Renal cortical epithelial cell (primary cell): ENCODE results near the gene EXD2. TPM values are rescaled to one million over a fixed set of nuclear protein-coding genes. Genes with fewer than 3 reads are reported as not detected.
"Not testable (repeated sequence)": the region's sequence is repeated elsewhere in the genome, so short reads cannot be mapped to it uniquely, and the experiment has no call there.

ENCODE experiments used
- DNase-seq: peaks from one replicate; pipeline ENCODE4 v3.0.0-alpha.2; 2011; ENCODE audit warnings: low read depth
- total RNA-seq: library from RNA; depleted of rRNA; stranded (reverse); fragments of >200 nt; gene quantifications from 2 replicates; pipeline ENCODE4 v1.2.3, GENCODE V29; 2014

The EXD2 gene, protein sequence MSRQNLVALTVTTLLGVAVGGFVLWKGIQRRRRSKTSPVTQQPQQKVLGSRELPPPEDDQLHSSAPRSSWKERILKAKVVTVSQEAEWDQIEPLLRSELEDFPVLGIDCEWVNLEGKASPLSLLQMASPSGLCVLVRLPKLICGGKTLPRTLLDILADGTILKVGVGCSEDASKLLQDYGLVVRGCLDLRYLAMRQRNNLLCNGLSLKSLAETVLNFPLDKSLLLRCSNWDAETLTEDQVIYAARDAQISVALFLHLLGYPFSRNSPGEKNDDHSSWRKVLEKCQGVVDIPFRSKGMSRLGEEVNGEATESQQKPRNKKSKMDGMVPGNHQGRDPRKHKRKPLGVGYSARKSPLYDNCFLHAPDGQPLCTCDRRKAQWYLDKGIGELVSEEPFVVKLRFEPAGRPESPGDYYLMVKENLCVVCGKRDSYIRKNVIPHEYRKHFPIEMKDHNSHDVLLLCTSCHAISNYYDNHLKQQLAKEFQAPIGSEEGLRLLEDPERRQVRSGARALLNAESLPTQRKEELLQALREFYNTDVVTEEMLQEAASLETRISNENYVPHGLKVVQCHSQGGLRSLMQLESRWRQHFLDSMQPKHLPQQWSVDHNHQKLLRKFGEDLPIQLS
- total RNA-seq, result 24.7 and 37.4 TPM in 2 replicates

GRCh38 chr14:69191340-69192111, at the start of gene EXD2:
Gene EXD2 (plus strand): TSS chr14:69191498. CDS start chr14:69209471, 17,973 bp downstream.
- peak; percentile 77 for DNase-seq

GRCh38 chr14:69141550-69141949, 49.7 kb upstream of the EXD2 start:
- no peak for DNase-seq

DNA sequence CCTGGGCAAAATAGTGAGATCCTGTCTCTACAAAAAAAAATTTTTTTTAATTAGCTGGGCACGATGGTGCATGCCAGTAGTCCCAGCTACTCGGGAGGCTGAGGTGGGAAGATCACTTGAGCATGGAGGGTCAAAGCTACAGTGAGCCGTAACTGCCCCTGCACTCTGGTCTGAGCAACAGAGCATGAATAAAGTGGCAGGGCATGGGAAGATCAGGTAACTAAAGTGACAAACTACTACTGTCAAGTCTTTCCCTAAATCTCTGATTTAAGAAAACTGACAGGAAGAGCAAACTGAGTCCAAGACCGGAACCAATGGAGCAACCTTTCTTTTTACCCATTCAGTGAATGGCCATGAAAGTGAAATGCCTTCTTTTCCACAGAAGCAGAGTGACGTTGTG, 49.2 kb upstream of the EXD2 start:
- DNase-seq, result no peak

DNA sequence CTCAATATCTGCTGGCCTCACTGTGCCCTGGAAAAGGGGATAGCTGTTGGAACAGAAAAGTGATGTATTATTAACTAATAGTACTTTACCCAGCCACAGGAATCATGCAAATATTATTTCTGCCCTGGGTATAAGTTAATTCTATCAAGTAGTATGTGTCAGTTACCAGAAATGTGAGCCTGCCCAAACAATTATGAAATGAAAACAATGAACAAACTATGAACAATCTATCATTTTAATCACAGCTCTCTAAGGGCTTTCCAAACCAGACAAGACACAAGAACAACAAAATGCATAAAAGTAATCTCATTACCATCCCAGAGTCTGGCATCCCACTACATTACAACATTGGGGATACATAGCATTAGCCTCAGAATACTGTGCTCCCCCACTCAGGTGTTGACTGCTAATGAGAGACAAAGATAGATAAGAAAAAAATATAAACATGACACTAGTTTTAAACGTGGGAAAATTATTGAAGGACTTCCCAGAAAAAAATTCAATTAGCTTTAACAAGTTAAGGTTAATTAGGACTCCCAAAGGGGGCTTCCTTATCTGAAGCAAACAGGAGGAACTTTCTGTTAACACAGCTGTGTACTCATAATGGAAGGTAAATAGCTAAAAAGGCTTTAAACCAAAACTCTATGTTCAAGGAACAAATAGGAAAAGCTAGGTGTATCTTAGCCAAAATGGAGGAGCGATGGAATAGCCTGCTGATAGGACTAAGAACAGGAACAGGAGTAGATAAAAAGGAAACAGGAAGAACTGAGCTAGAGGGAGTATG, 41.6 kb upstream of the EXD2 start:
- no peak for DNase-seq

- DNase-seq, result peak; percentile 30
Measured at GRCh38 chr14:69151458-69152180, 39.7 kb upstream of the EXD2 start.

GRCh38 chr14:69152181-69152901, 39.0 kb upstream of the EXD2 start:
- DNase-seq, result peak; percentile 40

DNA sequence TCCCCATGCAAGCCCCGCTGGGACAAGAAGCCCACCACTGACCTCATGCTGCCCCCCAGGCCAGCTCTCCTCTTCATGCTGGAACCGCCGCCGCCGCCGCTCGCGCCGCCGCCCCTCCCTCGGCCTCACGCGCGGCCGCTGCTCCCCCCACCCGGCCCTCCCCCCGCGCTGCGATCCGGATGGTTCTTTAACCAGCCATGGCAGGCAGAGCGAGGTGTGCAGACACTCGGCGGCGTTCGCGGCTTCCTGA, 38.5 kb upstream of the EXD2 start, which contains the start of gene DCAF5:
Gene DCAF5 (minus strand): TSS at position 218 of the 250 bp plus-strand sequence. CDS start 141 bp downstream, at position 77.
- DNase-seq, result no peak

DNA sequence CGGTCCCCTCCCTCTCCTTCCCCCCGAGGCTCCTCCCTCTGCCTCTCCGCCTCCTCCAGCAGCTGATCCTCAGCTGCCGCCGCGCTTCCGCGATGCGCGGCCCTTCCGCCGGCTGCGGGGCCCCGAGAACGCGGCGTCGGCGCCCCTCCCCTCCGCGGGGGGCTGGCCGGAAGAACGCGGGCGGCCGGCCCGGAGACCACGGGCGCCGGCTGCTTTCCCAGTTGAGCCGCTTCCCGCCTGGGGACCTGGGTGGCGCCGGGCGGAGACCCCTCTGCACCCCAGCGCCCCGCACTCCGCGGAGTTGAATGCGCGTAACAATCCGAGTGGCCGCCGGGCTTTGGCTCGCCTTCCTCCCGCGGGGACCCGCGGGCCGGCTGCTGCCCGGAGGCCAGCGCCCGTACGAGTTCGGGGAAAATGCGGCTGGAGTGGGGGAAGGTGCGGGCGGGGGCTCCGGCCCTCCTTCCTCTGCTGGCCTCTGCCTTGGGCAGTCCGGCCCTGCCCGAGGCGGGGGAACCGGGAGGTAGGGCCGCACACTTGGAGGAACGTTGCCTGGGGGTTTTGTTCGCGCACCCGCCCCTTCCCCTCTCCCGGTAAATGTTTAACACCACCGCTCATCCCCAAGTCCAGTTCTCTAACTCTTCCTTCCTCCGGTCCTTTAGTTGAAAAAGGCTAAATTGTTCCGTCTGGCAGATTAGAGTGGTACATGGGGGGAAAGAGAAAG, 38.0 kb upstream of the EXD2 start:
- peak; percentile 88 for DNase-seq

DNA sequence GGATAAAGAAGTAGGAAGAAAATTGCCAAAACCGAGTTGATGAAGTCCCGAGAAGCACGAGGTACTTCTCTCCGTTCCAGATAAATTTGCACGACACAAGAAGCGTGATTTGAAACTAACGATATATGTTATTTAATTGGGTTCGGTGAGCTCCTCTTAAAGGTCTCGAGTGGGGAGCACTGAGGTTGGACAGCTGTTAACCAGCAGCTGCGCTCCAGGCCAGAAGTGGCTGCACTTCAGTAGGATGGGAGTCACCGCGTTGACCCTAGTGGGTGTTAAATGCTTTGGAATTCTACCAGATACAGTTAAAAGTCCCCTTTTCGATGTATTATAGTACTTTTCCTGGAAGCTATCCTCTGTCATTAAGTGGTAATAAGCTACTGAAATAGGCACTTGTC, 37.4 kb upstream of the EXD2 start:
- DNase-seq, result no peak

GRCh38 chr14:69154779-69155178, 36.5 kb upstream of the EXD2 start:
- DNase-seq, result peak; percentile 77

DNA sequence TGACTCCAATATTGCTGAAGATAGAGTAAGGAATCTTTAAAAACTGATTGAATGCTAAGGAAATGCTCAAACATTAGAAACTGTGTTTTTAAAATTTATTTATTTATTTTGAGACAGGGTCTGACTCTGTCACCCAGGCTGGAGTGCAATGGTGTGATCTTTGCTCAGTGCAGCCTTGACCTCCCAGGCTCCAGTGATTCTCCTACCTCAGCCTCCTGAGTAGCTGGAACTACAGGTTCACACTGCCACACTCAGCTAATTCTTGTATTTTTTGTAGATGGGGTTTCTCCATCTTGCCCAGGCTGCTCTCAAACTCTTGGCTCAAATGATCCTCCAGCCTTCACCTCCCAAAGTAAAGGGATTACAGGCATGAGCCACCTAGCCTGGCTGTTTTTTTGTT, 35.1 kb upstream of the EXD2 start:
- DNase-seq, result no peak

GRCh38 chr14:69161590-69161989, 29.7 kb upstream of the EXD2 start:
- DNase-seq, result no peak

DNA sequence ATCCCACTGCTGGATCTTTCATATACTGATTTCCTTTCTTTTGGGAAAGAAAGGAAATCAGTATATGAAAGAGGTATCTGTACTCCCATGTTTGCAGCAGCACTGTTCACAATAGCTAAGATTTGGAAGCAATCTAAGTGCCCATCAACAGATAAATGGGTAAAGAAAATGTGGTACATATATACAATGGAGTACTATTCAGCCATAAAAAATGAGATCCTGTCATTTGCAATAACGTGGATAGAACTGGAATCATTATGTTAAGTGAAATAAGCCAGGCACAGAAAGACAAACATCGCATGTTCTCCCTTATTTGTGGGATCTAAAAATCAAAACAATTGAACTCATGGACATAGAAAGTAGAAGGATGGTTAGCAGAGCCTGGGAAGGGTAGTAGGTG, 25.5 kb upstream of the EXD2 start:
- DNase-seq, result not testable (repeated sequence)

DNA sequence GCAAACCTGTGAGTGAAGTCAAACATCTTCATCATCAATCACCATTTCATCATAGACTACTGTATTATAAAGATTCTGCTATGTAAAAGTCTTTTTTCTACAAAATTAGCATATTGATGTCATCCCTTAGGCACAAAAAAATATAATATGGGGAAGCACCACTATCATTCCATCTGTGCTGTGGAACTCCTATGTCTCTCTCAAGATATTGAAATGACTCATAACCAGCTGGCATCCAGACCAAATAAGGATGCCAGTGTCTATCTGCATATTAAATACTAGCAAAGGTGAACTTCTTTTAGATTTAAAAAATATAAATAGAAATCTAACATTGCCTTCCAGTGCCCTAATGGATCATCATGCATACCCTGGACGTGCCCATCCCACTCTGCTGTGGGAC, 20.5 kb upstream of the EXD2 start:
- DNase-seq, result no peak

GRCh38 chr14:69171569-69171968, 19.7 kb upstream of the EXD2 start:
- DNase-seq, result no peak

DNA sequence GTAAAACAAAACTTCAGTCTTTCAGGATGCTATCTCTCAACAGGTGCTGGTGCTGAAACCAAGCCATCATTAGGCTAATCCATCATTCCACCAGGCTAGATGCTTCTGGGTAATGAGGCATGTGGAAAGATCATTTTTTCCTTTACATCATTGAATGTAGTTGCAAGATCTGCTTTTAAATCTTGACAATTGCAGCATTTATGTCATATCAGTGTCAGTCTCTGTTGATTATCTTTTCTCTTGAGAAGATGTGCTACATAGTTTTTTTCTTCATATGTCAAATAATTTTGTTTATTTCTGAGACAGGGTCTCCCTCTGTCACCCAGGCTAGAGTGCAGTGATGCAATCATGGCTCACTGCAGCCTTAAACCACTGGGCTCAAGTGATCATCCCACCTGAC, 16.2 kb upstream of the EXD2 start:
- DNase-seq, result no peak

GRCh38 chr14:69181491-69181890, 9.8 kb upstream of the EXD2 start:
- DNase-seq, result no peak

GRCh38 chr14:69182580-69182979, 8.7 kb upstream of the EXD2 start:
- not testable (repeated sequence) for DNase-seq

GRCh38 chr14:69183735-69184134, 7.6 kb upstream of the EXD2 start:
- no peak for DNase-seq

- DNase-seq, result no peak
Measured at GRCh38 chr14:69190191-69190590, 1.1 kb upstream of the EXD2 start.
